Measurements from ENCODE around the gene PCLAF.

Gene PCLAF

DNA sequence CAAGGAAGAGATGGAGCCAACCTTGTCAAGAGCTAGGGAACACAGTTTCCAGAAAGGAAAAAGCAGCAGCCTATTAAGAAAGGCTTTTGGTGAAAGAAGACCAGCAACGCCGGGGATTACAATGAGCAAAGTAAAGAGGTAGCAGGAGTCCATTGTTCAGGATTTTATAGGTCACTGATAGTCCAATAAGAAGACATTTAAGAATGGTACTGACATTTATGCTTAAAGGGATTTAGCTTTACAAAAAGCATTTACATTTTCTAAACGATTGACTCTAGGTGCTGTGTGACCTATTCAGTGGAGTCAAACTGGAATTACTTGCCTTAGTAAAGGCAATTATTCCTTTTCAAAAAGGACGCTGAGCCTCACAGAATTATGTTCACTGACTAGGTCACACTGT, 66.0 kb downstream of the PCLAF start:
- Histone ChIP-seq H3K9ac (ENCODE audit: insufficient read length) (no peak overlapping the region), H3K27ac (peak overlapping the region; percentile 6; the same call in 1 of the 2 replicates)
- TF ChIP-seq FOXP2 (optimal IDR thresholded peaks at IDR 0.05; ENCODE audit: control extremely low read depth, extremely low read length, insufficient read depth) (no peak), EZH2 (IDR thresholded peaks at IDR 0.05) (no peak), POLR2AphosphoS5 (IDR thresholded peaks at IDR 0.05; ENCODE audit: borderline replicate concordance, low read depth, low read length) (no peak)

DNA sequence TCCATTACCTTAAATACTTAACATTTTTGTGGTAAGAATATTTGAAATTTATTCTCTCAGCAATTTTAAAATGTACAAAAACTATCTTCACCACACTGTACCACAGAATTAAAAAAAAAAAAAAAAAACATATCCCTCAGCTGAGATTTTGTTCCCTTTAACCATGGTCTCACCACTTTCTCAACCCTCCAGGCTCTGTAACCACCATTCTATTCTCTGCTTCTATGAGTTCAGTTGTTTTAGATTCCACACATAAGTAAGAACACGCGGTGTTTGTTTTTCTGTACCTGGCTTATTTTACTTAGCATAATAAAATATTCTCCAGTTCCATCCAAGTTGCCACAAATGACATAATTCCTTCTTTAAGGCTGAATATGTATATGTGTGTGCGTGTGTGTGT, 66.8 kb downstream of the PCLAF start:
- H3K9me3 ChIP-seq (ENCODE audit: low read depth, low read length) = no peaks in the 10 kb centered on the region
- H3K4me3 ChIP-seq = no peak overlapping the region
- peak overlapping the region; percentile 6; the same call in 1 of the 2 replicates for H3K27ac ChIP-seq
- H3K9ac ChIP-seq (ENCODE audit: insufficient read length) = no peak overlapping the region
- DNase-seq (ENCODE audit: low read depth, low spot score) = peak; percentile 14
- H3K36me3 ChIP-seq (ENCODE audit: insufficient read depth, low read length) = no peaks in the 10 kb centered on the region
- TF ChIP-seq FOXP2 (optimal IDR thresholded peaks at IDR 0.05; ENCODE audit: control extremely low read depth, extremely low read length, insufficient read depth) (no peak), POLR2AphosphoS5 (IDR thresholded peaks at IDR 0.05; ENCODE audit: borderline replicate concordance, low read depth, low read length) (no peak), EZH2 (IDR thresholded peaks at IDR 0.05) (no peak)

More for the DNA sequence above, 66.0 kb downstream of the PCLAF start:
- no peaks in the 10 kb centered on the region for H3K9me3 ChIP-seq (ENCODE audit: low read depth, low read length)
- no peak overlapping the region for H3K4me3 ChIP-seq
- DNase-seq (ENCODE audit: low read depth, low spot score) = no peak
- H3K36me3 ChIP-seq (ENCODE audit: insufficient read depth, low read length) = no peaks in the 10 kb centered on the region

Data from SK-N-MC (cell line).